ENCODE data around the gene TENM4.

- TF ChIP-seq SMC3 (IDR thresholded peaks at IDR 0.05; ENCODE audit: low read length) (no peak), PBX3 (CRISPR knock-in tag; IDR thresholded peaks at IDR 0.05; ENCODE audit: borderline replicate concordance) (no peak)
These were observed 462.0 kb downstream of the TENM4 start for GRCh38 chr11:78978831-78979230.

Data from HepG2 (cell line).